ENCODE results near the gene MEGF11. TPM values are rescaled to one million over a fixed set of nuclear protein-coding genes. Genes with fewer than 3 reads are reported as not detected.

Gene MEGF11
- total RNA-seq, 2 donors from 2014 or later: not detected

- no peak overlapping the region for H3K4me3 ChIP-seq
- no peaks in the 10 kb centered on the region for H3K9me3 ChIP-seq
- H3K36me3 ChIP-seq: no peaks in the 10 kb centered on the region
- H3K27ac ChIP-seq: no peak overlapping the region
- no peak for DNase-seq (ENCODE audit: low spot score)
- TF ChIP-seq CTCF (IDR thresholded peaks at IDR 0.05): no peak
- no peaks in the 10 kb centered on the region for H3K27me3 ChIP-seq
- no peaks in the 10 kb centered on the region for H3K4me1 ChIP-seq
Measured at GRCh38 chr15:66284271-66284670, 30.7 kb upstream of the MEGF11 start.

GRCh38 chr15:66278671-66279070, 25.1 kb upstream of the MEGF11 start:
- Histone ChIP-seq H3K36me3 (no peaks in the 10 kb centered on the region), H3K27ac (no peak overlapping the region), H3K27me3 (no peaks in the 10 kb centered on the region), H3K4me3 (no peak overlapping the region), H3K9me3 (no peaks in the 10 kb centered on the region), H3K4me1 (no peaks in the 10 kb centered on the region)
- no peak for DNase-seq (ENCODE audit: low spot score)
- no peak for TF ChIP-seq CTCF (IDR thresholded peaks at IDR 0.05)

GRCh38 chr15:66278056-66278455, 24.5 kb upstream of the MEGF11 start:
- DNase-seq (ENCODE audit: low spot score): no peak
- Histone ChIP-seq H3K27me3 (no peaks in the 10 kb centered on the region), H3K4me3 (no peak overlapping the region), H3K9me3 (no peaks in the 10 kb centered on the region), H3K4me1 (no peaks in the 10 kb centered on the region), H3K27ac (no peak overlapping the region), H3K36me3 (no peaks in the 10 kb centered on the region)
- TF ChIP-seq CTCF (IDR thresholded peaks at IDR 0.05): no peak

GRCh38 chr15:66276546-66276945, 23.0 kb upstream of the MEGF11 start:
- H3K36me3 ChIP-seq: no peaks in the 10 kb centered on the region
- no peak for TF ChIP-seq CTCF (IDR thresholded peaks at IDR 0.05)
- H3K4me3 ChIP-seq: no peak overlapping the region
- no peaks in the 10 kb centered on the region for H3K27me3 ChIP-seq
- DNase-seq (ENCODE audit: low spot score): no peak
- no peak overlapping the region for H3K27ac ChIP-seq
- H3K9me3 ChIP-seq: no peaks in the 10 kb centered on the region
- H3K4me1 ChIP-seq: no peaks in the 10 kb centered on the region

- no peaks in the 10 kb centered on the region for H3K27me3 ChIP-seq
- no peaks in the 10 kb centered on the region for H3K9me3 ChIP-seq
- TF ChIP-seq CTCF (IDR thresholded peaks at IDR 0.05): no peak
- H3K36me3 ChIP-seq: no peaks in the 10 kb centered on the region
- no peak overlapping the region for H3K27ac ChIP-seq
- no peak for DNase-seq (ENCODE audit: low spot score)
- H3K4me3 ChIP-seq: no peak overlapping the region
- no peaks in the 10 kb centered on the region for H3K4me1 ChIP-seq
Measured at GRCh38 chr15:66275352-66275751, 21.8 kb upstream of the MEGF11 start.

- Histone ChIP-seq H3K27ac (no peak overlapping the region), H3K4me1 (no peaks in the 10 kb centered on the region), H3K27me3 (no peaks in the 10 kb centered on the region), H3K36me3 (no peaks in the 10 kb centered on the region), H3K9me3 (no peaks in the 10 kb centered on the region), H3K4me3 (no peak overlapping the region)
- no peak for TF ChIP-seq CTCF (IDR thresholded peaks at IDR 0.05)
- no peak for DNase-seq (ENCODE audit: low spot score)
Measured at GRCh38 chr15:66270932-66271331, 17.4 kb upstream of the MEGF11 start.

Data from right atrium auricular region (tissue), 2 donors.